NCI-H774 (cell line): ENCODE data around the gene AMH.

ENCODE experiments used
- DNase-seq: peaks from one replicate; lab custom pipeline; 2025; lab: John Stamatoyannopoulos, UW

Gene AMH

GRCh38 chr19:2221250-2221831 is 27.8 kb upstream of the AMH start:
- no peak for DNase-seq

GRCh38 chr19:2221918-2222317 is 27.2 kb upstream of the AMH start:
- no peak for DNase-seq

- no peak for DNase-seq
Measured at GRCh38 chr19:2223391-2223790, 25.7 kb upstream of the AMH start.

- no peak for DNase-seq
Measured at GRCh38 chr19:2223959-2224358, 25.2 kb upstream of the AMH start.

- no peak for DNase-seq
Measured at GRCh38 chr19:2224754-2225349, 24.3 kb upstream of the AMH start.

- no peak for DNase-seq
Measured at GRCh38 chr19:2225415-2226050, 23.6 kb upstream of the AMH start.

GRCh38 chr19:2226051-2226839 is 22.9 kb upstream of the AMH start:
- DNase-seq = no peak

GRCh38 chr19:2226840-2227360 is 22.2 kb upstream of the AMH start:
- DNase-seq = no peak

GRCh38 chr19:2227415-2228156 is 21.5 kb upstream of the AMH start:
- DNase-seq = no peak

- no peak for DNase-seq
Measured at GRCh38 chr19:2228157-2229030, 20.7 kb upstream of the AMH start.

GRCh38 chr19:2229103-2230032 is 19.8 kb upstream of the AMH start:
- no peak for DNase-seq

- DNase-seq = no peak
Measured at GRCh38 chr19:2230033-2230531, 19.0 kb upstream of the AMH start.

GRCh38 chr19:2230807-2231533 is 18.2 kb upstream of the AMH start:
- DNase-seq = no peak

GRCh38 chr19:2231621-2232221 is 17.4 kb upstream of the AMH start:
- no peak for DNase-seq

GRCh38 chr19:2232286-2233151 is 16.6 kb upstream of the AMH start:
- no peak for DNase-seq

GRCh38 chr19:2233601-2234280 is 15.4 kb upstream of the AMH start:
- no peak for DNase-seq

- DNase-seq = no peak
Measured at GRCh38 chr19:2234996-2235380, 14.1 kb upstream of the AMH start.
